ENCODE results near the gene GATAD1.
"Not testable (repeated sequence)": the region's sequence is repeated elsewhere in the genome, so short reads cannot be mapped to it uniquely, and the experiment has no call there.

The GATAD1 gene

GRCh38 chr7:92483624-92484023 is 36.3 kb downstream of the GATAD1 start:
- DNase-seq (ENCODE audit: low read depth) = not testable (repeated sequence)

- DNase-seq (ENCODE audit: low read depth) = not testable (repeated sequence)
Measured at GRCh38 chr7:92484226-92484625, 36.9 kb downstream of the GATAD1 start.

- no peak for DNase-seq (ENCODE audit: low read depth)
Measured at GRCh38 chr7:92485267-92485892, 38.1 kb downstream of the GATAD1 start.

- no peak for DNase-seq (ENCODE audit: low read depth)
Measured at GRCh38 chr7:92485974-92486373, 38.7 kb downstream of the GATAD1 start.

GRCh38 chr7:92487804-92488203 is 40.5 kb downstream of the GATAD1 start:
- DNase-seq (ENCODE audit: low read depth) = no peak

- no peak for DNase-seq (ENCODE audit: low read depth)
Measured at GRCh38 chr7:92489634-92490033, 42.4 kb downstream of the GATAD1 start.

- no peak for DNase-seq (ENCODE audit: low read depth)
Measured at GRCh38 chr7:92496876-92497275, 49.6 kb downstream of the GATAD1 start.

GRCh38 chr7:92498557-92498956 is 51.3 kb downstream of the GATAD1 start:
- no peak for DNase-seq (ENCODE audit: low read depth)

- no peak for DNase-seq (ENCODE audit: low read depth)
Measured at GRCh38 chr7:92503767-92504166, 56.5 kb downstream of the GATAD1 start.

- DNase-seq (ENCODE audit: low read depth) = no peak
Measured at GRCh38 chr7:92504563-92504962, 57.3 kb downstream of the GATAD1 start.

- no peak for DNase-seq (ENCODE audit: low read depth)
Measured at GRCh38 chr7:92506363-92506762, 59.1 kb downstream of the GATAD1 start.

- no peak for DNase-seq (ENCODE audit: low read depth)
Measured at GRCh38 chr7:92508946-92509345, 61.7 kb downstream of the GATAD1 start.
